Thyroid gland (tissue), 4 donors: Measurements from ENCODE around the gene LTBR.

Source experiments
- POLR2A ChIP-seq, 2 donors: fragments of 450-650 bp; IDR thresholded peaks; one replicate each; pipeline ENCODE4 v1.6.1; 2017; ENCODE audit warnings: antibody characterized with exemption in 2 of 2, mild to moderate bottlenecking in 2 of 2, moderate library complexity in 1 of 2
- TF ChIP-seq, protein P1 (sequence below), 6 experiments: fragments of 200-600 bp in 3 of 6; fragments of 450-650 bp in 3 of 6; sonication (generic) in 3 of 6; IDR thresholded peaks; one replicate each; pipeline ENCODE4 v1.5.1; 2016 to 2019; ENCODE audit warnings: antibody characterized with exemption in 6 of 6, mild to moderate bottlenecking in 2 of 6, inconsistent platforms in 1 of 6, moderate library complexity in 1 of 6

DNA sequence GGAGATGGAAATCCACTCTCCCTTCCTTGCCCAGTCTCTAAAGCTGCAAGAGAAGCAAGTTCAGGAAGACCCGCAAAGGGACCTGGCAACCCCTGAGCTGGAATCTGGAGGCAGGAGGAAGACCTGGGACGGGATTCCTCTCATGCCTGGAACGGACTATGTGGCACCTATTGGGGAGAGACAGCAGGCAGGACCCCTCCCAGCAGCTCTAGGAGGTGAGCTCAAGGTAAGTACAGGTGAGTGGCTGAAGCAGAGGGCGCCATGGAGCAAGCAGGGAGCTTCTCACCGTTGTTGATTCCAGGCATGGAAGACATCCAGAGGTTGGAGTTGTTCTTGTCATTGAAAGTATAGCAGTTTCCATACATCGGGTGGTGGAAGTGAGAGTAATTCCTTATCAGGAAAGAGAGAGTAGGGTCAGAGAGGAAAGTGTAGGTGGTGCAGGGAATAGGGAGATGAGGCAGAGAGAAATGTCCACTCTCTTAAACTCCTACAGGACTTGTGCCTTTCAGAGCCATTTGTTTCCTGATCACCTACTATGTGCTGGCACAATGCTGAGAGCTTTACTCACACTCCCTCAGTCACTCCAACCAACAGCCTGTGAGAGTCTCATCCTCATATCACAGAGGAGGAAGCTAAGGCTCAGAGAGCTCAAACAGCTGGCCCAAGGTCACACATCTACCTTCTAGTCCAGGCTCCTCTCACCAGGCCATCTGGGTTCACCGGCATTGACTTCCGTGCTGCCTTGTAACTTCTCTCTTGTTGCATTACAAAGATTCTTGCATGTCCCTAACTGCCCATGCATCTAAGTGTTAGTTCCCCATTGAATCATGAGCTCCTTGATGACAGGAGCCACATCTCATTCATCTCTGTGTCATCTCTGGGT, 28.2 kb upstream of the LTBR start:
- no peak for TF ChIP-seq POLR2A (IDR thresholded peaks at IDR 0.05)
- TF ChIP-seq, protein P1, sequence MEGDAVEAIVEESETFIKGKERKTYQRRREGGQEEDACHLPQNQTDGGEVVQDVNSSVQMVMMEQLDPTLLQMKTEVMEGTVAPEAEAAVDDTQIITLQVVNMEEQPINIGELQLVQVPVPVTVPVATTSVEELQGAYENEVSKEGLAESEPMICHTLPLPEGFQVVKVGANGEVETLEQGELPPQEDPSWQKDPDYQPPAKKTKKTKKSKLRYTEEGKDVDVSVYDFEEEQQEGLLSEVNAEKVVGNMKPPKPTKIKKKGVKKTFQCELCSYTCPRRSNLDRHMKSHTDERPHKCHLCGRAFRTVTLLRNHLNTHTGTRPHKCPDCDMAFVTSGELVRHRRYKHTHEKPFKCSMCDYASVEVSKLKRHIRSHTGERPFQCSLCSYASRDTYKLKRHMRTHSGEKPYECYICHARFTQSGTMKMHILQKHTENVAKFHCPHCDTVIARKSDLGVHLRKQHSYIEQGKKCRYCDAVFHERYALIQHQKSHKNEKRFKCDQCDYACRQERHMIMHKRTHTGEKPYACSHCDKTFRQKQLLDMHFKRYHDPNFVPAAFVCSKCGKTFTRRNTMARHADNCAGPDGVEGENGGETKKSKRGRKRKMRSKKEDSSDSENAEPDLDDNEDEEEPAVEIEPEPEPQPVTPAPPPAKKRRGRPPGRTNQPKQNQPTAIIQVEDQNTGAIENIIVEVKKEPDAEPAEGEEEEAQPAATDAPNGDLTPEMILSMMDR (IDR thresholded peaks at IDR 0.05): no peak
